AG09309 (cell line): Measurements from ENCODE around the gene CCNY.
A peak's percentile ranks its signal among the peaks of the same experiment; 100 is the strongest.

ENCODE experiments used
- DNase-seq: peaks from one replicate; pipeline ENCODE4 v3.0.0-alpha.2; 2010; ENCODE audit warnings: low read depth
- H3K4me3 ChIP-seq: 2 replicates; pipeline ENCODE4 v1.5.1; 2011; ENCODE audit warnings: mild to moderate bottlenecking, low read depth, low read length, moderate library complexity; ENCODE audit not compliant: control insufficient read depth
- TF ChIP-seq, protein P1 (sequence below): IDR thresholded peaks from 2 replicates; pipeline ENCODE4 v1.5.1; 2011; ENCODE audit warnings: mild to moderate bottlenecking, low read depth, low read length, inconsistent platforms; ENCODE audit not compliant: insufficient read depth, control insufficient read depth; ENCODE audit errors: missing control alignments

Gene CCNY

GRCh38 chr10:35440016-35440415 lies 103.7 kb downstream of the CCNY start:
- TF ChIP-seq, protein P1, sequence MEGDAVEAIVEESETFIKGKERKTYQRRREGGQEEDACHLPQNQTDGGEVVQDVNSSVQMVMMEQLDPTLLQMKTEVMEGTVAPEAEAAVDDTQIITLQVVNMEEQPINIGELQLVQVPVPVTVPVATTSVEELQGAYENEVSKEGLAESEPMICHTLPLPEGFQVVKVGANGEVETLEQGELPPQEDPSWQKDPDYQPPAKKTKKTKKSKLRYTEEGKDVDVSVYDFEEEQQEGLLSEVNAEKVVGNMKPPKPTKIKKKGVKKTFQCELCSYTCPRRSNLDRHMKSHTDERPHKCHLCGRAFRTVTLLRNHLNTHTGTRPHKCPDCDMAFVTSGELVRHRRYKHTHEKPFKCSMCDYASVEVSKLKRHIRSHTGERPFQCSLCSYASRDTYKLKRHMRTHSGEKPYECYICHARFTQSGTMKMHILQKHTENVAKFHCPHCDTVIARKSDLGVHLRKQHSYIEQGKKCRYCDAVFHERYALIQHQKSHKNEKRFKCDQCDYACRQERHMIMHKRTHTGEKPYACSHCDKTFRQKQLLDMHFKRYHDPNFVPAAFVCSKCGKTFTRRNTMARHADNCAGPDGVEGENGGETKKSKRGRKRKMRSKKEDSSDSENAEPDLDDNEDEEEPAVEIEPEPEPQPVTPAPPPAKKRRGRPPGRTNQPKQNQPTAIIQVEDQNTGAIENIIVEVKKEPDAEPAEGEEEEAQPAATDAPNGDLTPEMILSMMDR, result no peak
- H3K4me3 ChIP-seq, result no peak overlapping the region
- DNase-seq, result no peak

GRCh38 chr10:35442028-35442427 lies 105.7 kb downstream of the CCNY start:
- peak; percentile 71 for DNase-seq
- no peak overlapping the region for H3K4me3 ChIP-seq
- TF ChIP-seq, protein P1, result no peak

DNA sequence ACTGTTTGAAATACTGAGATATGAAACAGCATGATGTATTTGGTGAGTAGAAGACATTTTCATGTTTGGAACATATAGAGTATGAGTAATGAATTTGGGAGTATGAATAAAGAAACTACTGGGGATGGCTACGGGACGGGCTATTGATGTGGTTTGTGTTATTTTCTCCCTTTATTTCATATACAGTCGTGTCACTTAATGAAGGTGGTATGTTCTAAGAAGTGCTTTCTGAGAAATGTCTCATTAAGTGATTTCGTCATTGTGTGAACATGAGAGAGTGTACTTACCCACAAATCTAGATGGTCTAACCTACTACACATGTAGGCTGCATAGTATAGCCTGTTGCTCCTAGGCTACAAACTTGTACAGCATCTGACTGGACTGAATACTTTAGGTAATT lies 106.3 kb downstream of the CCNY start:
- TF ChIP-seq, protein P1, result no peak
- no peak for DNase-seq
- H3K4me3 ChIP-seq, result no peak overlapping the region

DNA sequence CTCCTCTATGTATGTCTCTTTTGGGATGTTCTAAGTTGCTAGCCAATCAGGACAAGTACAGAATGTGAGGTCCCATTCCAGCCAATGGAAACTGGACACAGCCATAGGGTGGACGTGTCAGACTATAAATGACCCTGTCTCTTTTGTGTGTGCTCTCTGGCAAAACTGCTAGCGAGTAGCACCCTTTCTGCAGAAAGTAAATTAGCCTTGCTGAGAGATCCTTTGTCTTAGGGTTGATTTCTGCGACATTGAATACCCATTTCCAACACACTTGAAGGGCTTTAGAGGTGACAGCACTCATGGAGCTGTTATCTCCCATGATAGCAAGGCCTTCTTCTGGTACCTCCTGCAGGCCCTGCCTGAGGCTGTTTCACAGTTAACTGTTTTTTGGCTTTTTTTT lies 107.5 kb downstream of the CCNY start:
- no peak for DNase-seq

DNA sequence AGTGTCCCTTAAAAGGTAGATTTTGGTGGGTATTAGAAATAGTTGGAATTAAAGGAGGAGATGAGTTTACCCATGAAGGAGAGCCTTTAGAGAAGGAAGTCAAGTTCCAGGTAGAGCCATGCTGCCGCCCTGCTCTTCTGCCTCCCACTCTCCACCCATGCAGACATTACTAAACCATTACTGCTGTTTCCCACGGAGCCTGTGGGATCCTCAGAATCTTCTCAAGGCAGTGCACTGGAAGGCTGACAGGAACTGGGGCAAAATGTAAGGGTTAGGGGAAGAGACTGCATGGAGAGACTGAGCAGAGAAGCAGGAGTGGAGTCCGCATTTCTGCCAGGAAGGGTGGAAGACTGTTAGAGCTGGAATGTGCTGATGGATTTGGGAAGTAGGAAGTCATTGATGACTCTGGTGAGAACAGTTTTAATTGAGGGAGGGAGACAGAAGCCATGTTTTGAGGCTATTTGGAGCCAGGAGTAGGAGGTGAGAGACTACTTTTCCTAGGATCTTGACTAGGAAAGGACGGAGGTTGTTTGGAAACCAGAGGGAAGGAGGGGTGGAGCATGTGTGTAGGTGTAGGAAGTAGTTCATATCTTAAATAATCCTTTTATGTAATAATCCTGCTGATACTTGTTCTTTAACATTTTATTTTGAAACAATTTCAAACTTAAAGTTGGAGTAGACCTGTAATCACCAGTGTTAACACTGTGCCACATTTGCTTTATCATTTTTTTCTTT lies 109.0 kb downstream of the CCNY start:
- TF ChIP-seq, protein P1, result no peak
- no peak overlapping the region for H3K4me3 ChIP-seq
- no peak for DNase-seq

More for the DNA sequence above, 107.5 kb downstream of the CCNY start:
- no peak overlapping the region for H3K4me3 ChIP-seq
- TF ChIP-seq, protein P1, result no peak

DNA sequence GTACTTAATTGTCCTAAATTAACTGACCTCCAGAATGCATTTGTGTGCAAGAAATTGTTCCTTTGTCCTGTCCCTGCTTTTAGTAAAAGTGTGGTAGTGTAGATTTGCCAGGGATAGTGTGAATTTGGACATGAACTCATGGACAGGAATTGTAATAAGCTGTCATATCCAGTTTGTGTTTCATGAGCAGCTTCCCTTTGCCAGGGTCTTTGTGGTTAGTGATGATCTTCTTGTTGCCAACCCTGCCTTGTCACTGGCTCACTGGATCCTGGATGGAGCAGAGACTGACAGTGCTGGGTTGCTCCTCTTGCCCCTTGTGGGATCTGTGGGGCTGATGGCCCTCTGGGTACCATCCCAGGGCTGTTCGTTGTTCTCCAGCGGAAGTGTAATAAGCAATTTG lies 110.1 kb downstream of the CCNY start:
- TF ChIP-seq, protein P1, result no peak
- no peak overlapping the region for H3K4me3 ChIP-seq
- no peak for DNase-seq
